ENCODE data around the gene GCSAM.

The GCSAM gene

GRCh38 chr3:112117841-112118571 is 15.0 kb downstream of the GCSAM start:
- peaks cover 100% of the 10 kb centered on the region for H3K4me1 ChIP-seq (ENCODE audit: insufficient read depth, low read length, severe bottlenecking)
- peak overlapping the region; percentile 25 for H3K4me3 ChIP-seq (ENCODE audit: low read depth, low read length, poor library complexity, severe bottlenecking)
- no peaks in the 10 kb centered on the region for H3K9me2 ChIP-seq (ENCODE audit: low read depth, low read length)

DNA sequence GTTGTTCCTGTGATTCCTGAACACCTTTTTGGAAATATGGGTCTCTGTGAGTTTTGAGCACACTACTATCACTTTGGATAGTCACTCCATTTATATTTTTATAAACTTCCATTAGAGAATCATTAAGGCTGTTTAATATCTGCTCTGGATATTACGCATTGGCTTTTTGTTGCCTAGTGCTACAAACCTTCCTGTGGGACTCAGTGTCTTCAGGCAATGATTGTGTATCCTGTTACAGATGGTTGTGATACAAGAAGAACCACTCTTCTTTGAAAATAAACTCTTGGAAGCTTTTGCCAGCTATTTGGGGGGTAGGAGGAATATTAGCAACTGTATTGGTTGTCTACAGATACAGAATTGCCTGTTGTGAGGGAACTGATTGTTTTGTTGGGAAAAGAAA is 15.6 kb downstream of the GCSAM start:
- peaks cover 14% of the 10 kb centered on the region; the same call in 1 of the 2 replicates for H3F3A ChIP-seq (ENCODE audit: insufficient read depth, low read length)
- H3K9me2 ChIP-seq (ENCODE audit: low read depth, low read length): no peaks in the 10 kb centered on the region
- no peak overlapping the region for H2AFZ ChIP-seq (ENCODE audit: low read length)
- peak overlapping the region; percentile 99 for H3K27ac ChIP-seq (ENCODE audit: low read depth, low read length, poor library complexity, severe bottlenecking)
- peak overlapping the region; percentile 73 for H3K9ac ChIP-seq (ENCODE audit: low read length)
- TF ChIP-seq, protein P1, sequence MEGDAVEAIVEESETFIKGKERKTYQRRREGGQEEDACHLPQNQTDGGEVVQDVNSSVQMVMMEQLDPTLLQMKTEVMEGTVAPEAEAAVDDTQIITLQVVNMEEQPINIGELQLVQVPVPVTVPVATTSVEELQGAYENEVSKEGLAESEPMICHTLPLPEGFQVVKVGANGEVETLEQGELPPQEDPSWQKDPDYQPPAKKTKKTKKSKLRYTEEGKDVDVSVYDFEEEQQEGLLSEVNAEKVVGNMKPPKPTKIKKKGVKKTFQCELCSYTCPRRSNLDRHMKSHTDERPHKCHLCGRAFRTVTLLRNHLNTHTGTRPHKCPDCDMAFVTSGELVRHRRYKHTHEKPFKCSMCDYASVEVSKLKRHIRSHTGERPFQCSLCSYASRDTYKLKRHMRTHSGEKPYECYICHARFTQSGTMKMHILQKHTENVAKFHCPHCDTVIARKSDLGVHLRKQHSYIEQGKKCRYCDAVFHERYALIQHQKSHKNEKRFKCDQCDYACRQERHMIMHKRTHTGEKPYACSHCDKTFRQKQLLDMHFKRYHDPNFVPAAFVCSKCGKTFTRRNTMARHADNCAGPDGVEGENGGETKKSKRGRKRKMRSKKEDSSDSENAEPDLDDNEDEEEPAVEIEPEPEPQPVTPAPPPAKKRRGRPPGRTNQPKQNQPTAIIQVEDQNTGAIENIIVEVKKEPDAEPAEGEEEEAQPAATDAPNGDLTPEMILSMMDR (IDR thresholded peaks at IDR 0.05; ENCODE audit: low read length): no peak
- TF ChIP-seq EZH2 (IDR thresholded peaks at IDR 0.05; ENCODE audit: borderline replicate concordance, low read length): no peak
- H3K4me3 ChIP-seq (ENCODE audit: low read depth, low read length, poor library complexity, severe bottlenecking): peak overlapping the region; percentile 25
- peaks cover 100% of the 10 kb centered on the region for H3K4me1 ChIP-seq (ENCODE audit: insufficient read depth, low read length, severe bottlenecking)
- H4K20me1 ChIP-seq (ENCODE audit: insufficient read depth, low read length): no peaks in the 10 kb centered on the region
- no peaks in the 10 kb centered on the region for H3K79me2 ChIP-seq (ENCODE audit: insufficient read depth, low read length)
- H3K27me3 ChIP-seq (ENCODE audit: insufficient read depth, low read length): no peaks in the 10 kb centered on the region
- peak overlapping the region; percentile 50 for H3K4me2 ChIP-seq (ENCODE audit: low read length)
- H3K9me3 ChIP-seq (ENCODE audit: low read length): no peaks in the 10 kb centered on the region
- H3K36me3 ChIP-seq (ENCODE audit: insufficient read depth, low read length): peaks cover 17% of the 10 kb centered on the region; the same call in 1 of the 2 replicates

More at GRCh38 chr3:112117841-112118571, 15.0 kb downstream of the GCSAM start:
- H3K9me3 ChIP-seq (ENCODE audit: low read length): no peaks in the 10 kb centered on the region
- peak overlapping the region; percentile 73 for H3K9ac ChIP-seq (ENCODE audit: low read length)
- peaks cover 14% of the 10 kb centered on the region; the same call in 1 of the 2 replicates for H3F3A ChIP-seq (ENCODE audit: insufficient read depth, low read length)
- peak overlapping the region; percentile 50 for H3K4me2 ChIP-seq (ENCODE audit: low read length)
- H2AFZ ChIP-seq (ENCODE audit: low read length): no peak overlapping the region
- TF ChIP-seq, protein P1 (IDR thresholded peaks at IDR 0.05; ENCODE audit: low read length): peak; percentile 29; the same call in 1 of the 2 replicates
- TF ChIP-seq EZH2 (IDR thresholded peaks at IDR 0.05; ENCODE audit: borderline replicate concordance, low read length): no peak
- H3K27me3 ChIP-seq (ENCODE audit: insufficient read depth, low read length): no peaks in the 10 kb centered on the region
- peaks cover 22% of the 10 kb centered on the region for H3K36me3 ChIP-seq (ENCODE audit: insufficient read depth, low read length)
- H3K79me2 ChIP-seq (ENCODE audit: insufficient read depth, low read length): no peaks in the 10 kb centered on the region
- H4K20me1 ChIP-seq (ENCODE audit: insufficient read depth, low read length): no peaks in the 10 kb centered on the region
- H3K27ac ChIP-seq (ENCODE audit: low read depth, low read length, poor library complexity, severe bottlenecking): peak overlapping the region; percentile 99

DNA sequence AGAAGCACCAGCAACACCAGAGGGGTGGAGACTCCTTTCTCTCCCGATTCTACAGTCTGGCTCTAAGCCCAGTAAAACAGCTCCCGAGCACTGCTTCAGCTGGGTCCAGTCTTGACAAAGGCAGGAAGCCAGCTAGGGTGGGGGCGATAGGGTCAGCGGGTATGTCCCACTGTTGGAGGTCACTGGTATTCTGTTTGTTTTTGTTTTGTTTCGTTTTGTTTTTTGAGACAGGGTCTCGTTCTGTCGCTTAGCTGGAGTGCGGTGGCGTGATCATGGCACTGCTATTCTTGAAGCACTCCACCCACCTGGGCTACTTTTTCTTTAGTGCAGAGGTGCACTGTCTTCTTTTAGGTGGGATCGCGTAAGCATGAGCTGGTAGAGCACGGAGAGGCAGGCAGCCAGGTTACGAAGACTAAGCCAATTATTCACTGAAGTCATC is 16.3 kb downstream of the GCSAM start:
- no peaks in the 10 kb centered on the region for H3K9me2 ChIP-seq (ENCODE audit: low read depth, low read length)
- no peak for TF ChIP-seq EZH2 (IDR thresholded peaks at IDR 0.05; ENCODE audit: borderline replicate concordance, low read length)
- TF ChIP-seq, protein P1 (IDR thresholded peaks at IDR 0.05; ENCODE audit: low read length): no peak
- no peaks in the 10 kb centered on the region for H3K27me3 ChIP-seq (ENCODE audit: insufficient read depth, low read length)
- no peaks in the 10 kb centered on the region for H3K9me3 ChIP-seq (ENCODE audit: low read length)
- peaks cover 11% of the 10 kb centered on the region; the same call in 1 of the 2 replicates for H3K36me3 ChIP-seq (ENCODE audit: insufficient read depth, low read length)
- peaks cover 100% of the 10 kb centered on the region for H3K4me1 ChIP-seq (ENCODE audit: insufficient read depth, low read length, severe bottlenecking)
- H3K79me2 ChIP-seq (ENCODE audit: insufficient read depth, low read length): no peaks in the 10 kb centered on the region
- no peak overlapping the region for H2AFZ ChIP-seq (ENCODE audit: low read length)
- H3F3A ChIP-seq (ENCODE audit: insufficient read depth, low read length): peaks cover 10% of the 10 kb centered on the region; the same call in 1 of the 2 replicates
- H3K4me3 ChIP-seq (ENCODE audit: low read depth, low read length, poor library complexity, severe bottlenecking): peak overlapping the region; percentile 25
- peak overlapping the region; percentile 99 for H3K27ac ChIP-seq (ENCODE audit: low read depth, low read length, poor library complexity, severe bottlenecking)
- peak overlapping the region; percentile 73 for H3K9ac ChIP-seq (ENCODE audit: low read length)
- no peaks in the 10 kb centered on the region for H4K20me1 ChIP-seq (ENCODE audit: insufficient read depth, low read length)
- H3K4me2 ChIP-seq (ENCODE audit: low read length): peak overlapping the region; percentile 50

All from OCI-LY1 (cell line).